GM12872 (cell line): ENCODE results near the gene SPATS1.

Experiments
- TF ChIP-seq, protein P1 (sequence below): IDR thresholded peaks from 3 replicates; pipeline ENCODE4 v1.5.1; 2011; ENCODE audit warnings: low read depth, mild to moderate bottlenecking, low read length, moderate library complexity; ENCODE audit not compliant: insufficient read depth

SPATS1 gene

GRCh38 chr6:44356487-44356886 lies 14.0 kb downstream of the SPATS1 start:
- TF ChIP-seq, protein P1, sequence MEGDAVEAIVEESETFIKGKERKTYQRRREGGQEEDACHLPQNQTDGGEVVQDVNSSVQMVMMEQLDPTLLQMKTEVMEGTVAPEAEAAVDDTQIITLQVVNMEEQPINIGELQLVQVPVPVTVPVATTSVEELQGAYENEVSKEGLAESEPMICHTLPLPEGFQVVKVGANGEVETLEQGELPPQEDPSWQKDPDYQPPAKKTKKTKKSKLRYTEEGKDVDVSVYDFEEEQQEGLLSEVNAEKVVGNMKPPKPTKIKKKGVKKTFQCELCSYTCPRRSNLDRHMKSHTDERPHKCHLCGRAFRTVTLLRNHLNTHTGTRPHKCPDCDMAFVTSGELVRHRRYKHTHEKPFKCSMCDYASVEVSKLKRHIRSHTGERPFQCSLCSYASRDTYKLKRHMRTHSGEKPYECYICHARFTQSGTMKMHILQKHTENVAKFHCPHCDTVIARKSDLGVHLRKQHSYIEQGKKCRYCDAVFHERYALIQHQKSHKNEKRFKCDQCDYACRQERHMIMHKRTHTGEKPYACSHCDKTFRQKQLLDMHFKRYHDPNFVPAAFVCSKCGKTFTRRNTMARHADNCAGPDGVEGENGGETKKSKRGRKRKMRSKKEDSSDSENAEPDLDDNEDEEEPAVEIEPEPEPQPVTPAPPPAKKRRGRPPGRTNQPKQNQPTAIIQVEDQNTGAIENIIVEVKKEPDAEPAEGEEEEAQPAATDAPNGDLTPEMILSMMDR: no peak

DNA sequence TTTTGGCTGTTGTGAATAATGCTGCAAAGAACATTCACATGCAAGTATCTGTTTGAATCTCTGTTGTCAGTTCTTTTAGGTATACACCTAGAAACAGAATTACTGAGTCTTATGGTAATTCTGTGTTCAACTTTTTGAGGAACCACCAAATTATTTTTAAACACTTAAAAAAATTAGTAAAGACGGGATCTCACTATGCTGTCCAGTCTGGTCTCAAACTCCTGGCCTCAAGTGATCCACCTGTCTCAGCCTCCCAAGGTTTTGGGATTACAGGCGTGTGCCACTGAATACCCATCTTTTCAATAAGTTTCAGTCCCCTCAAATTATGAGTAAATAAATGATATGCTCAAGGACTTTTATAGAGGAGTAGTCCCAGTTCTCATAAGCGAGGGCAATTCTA lies 17.5 kb downstream of the SPATS1 start:
- TF ChIP-seq, protein P1: no peak

GRCh38 chr6:44361947-44362346 lies 19.5 kb downstream of the SPATS1 start:
- TF ChIP-seq, protein P1: no peak

DNA sequence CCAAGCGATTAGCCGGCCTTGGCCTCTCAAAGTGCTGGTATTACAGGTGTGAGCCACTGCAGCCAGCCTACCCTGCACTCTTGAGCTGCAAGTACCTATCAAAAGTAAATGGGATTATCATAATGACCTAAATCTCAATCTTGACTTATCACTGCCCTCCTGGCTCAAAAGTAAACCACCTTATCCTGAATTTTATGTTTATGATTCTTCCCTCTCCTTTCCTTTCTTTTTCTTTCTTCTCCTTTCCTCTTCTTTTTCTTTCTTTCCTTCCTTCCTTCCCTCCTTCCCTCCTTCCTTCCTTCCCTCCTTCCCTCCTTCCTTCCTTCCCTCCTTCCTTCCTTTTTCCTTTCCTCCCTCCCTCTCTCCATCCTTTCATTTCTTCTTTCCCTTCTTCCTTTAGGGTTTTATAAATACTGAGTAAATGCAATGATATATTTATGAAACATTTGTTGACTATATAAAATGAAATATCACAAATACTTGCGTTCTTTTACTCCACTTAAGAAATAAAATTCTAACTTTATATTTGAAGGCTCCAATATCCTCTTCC lies 21.0 kb downstream of the SPATS1 start:
- TF ChIP-seq, protein P1: no peak

GRCh38 chr6:44366781-44367180 lies 24.3 kb downstream of the SPATS1 start:
- TF ChIP-seq, protein P1: no peak

GRCh38 chr6:44367681-44368080 lies 25.2 kb downstream of the SPATS1 start:
- TF ChIP-seq, protein P1: no peak

GRCh38 chr6:44373051-44373450 lies 30.6 kb downstream of the SPATS1 start:
- TF ChIP-seq, protein P1: no peak
